ENCODE results near the gene CAMSAP1. TPM values are rescaled to one million over a fixed set of nuclear protein-coding genes. Genes with fewer than 3 reads are reported as not detected.

The CAMSAP1 gene
- total and polyA plus RNA-seq, 2 donors from 2014 or later: 3.3 to 38.6 TPM

- Histone ChIP-seq H3K4me3 (ENCODE audit: low read length in 3 of 3) (no peak overlapping the region), H3K27ac (ENCODE audit: low read depth in 2 of 2, low read length in 2 of 2) (no peak overlapping the region), H3K36me3 (ENCODE audit: control insufficient read depth in 2 of 3, insufficient read depth in 3 of 3, low read length in 3 of 3) (peaks cover 0 to 34% (median 29%) of the 10 kb centered on the region in 3 donors), H3K27me3 (ENCODE audit: control insufficient read depth, insufficient read depth, low read length) (no peaks in the 10 kb centered on the region), H3K9ac (ENCODE audit: low read length in 3 of 3) (no peak overlapping the region), H3K9me3 (ENCODE audit: control insufficient read depth in 2 of 3, insufficient read depth in 1 of 3, low read length in 3 of 3) (no peaks in the 10 kb centered on the region), H3K4me1 (ENCODE audit: control insufficient read depth in 2 of 3, insufficient read depth in 2 of 3, low read depth in 1 of 3, low read length in 3 of 3) (no peaks in the 10 kb centered on the region)
- FAIRE-seq (no peak), DNase-seq (peak in 1 of 5 donors; percentile 16)
- intact Hi-C loops (cut with DNase I): no loop called here
- TF ChIP-seq CTCF (IDR thresholded peaks at IDR 0.05; ENCODE audit: borderline replicate concordance, extremely low read depth, insufficient read depth): no peak
Measured at GRCh38 chr9:135812961-135813360, 94.4 kb downstream of the CAMSAP1 start.

DNA sequence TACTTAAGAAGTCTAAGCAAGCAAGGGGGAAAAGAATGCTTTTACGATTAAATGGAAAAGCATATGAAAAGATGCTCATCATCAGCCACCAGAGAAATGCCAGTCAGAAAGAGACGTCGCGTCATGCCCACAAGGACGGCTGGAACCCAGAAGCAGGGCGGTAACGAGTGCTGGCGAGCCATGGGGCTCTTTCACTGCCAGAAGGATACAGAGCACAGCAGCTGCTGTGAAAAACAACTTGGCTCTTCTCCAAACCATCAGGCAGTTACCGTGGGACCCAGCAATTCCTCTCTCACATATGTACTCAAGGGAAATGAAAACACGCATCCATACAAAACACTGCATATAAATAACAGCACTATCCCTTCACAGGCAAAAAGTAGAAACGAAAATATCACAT lies 95.5 kb downstream of the CAMSAP1 start:
- DNase-seq: peak in 1 of 5 donors; percentile 11
- Histone ChIP-seq H3K27ac (ENCODE audit: low read depth in 2 of 2, low read length in 2 of 2) (no peak overlapping the region), H3K9me3 (ENCODE audit: control insufficient read depth in 2 of 3, insufficient read depth in 1 of 3, low read length in 3 of 3) (no peaks in the 10 kb centered on the region), H3K27me3 (ENCODE audit: control insufficient read depth, insufficient read depth, low read length) (no peaks in the 10 kb centered on the region), H3K4me3 (ENCODE audit: low read length in 3 of 3) (no peak overlapping the region), H3K36me3 (ENCODE audit: control insufficient read depth in 2 of 3, insufficient read depth in 3 of 3, low read length in 3 of 3) (peaks cover 0 to 30% (median 26%) of the 10 kb centered on the region in 3 donors), H3K4me1 (ENCODE audit: control insufficient read depth in 2 of 3, insufficient read depth in 2 of 3, low read depth in 1 of 3, low read length in 3 of 3) (no peaks in the 10 kb centered on the region), H3K9ac (ENCODE audit: low read length in 3 of 3) (no peak overlapping the region)
- intact Hi-C loops (cut with DNase I): no loop called here
- no peak for TF ChIP-seq CTCF (IDR thresholded peaks at IDR 0.05; ENCODE audit: borderline replicate concordance, extremely low read depth, insufficient read depth)
- no peak for FAIRE-seq

GRCh38 chr9:135810806-135811575 lies 96.4 kb downstream of the CAMSAP1 start:
- DNase-seq: peak in 1 of 5 donors; percentile 17
- Histone ChIP-seq H3K9ac (ENCODE audit: low read length in 3 of 3) (no peak overlapping the region), H3K9me3 (ENCODE audit: control insufficient read depth in 2 of 3, insufficient read depth in 1 of 3, low read length in 3 of 3) (no peaks in the 10 kb centered on the region), H3K27me3 (ENCODE audit: control insufficient read depth, insufficient read depth, low read length) (no peaks in the 10 kb centered on the region), H3K4me3 (ENCODE audit: low read length in 3 of 3) (no peak overlapping the region), H3K27ac (ENCODE audit: low read depth in 2 of 2, low read length in 2 of 2) (no peak overlapping the region), H3K4me1 (ENCODE audit: control insufficient read depth in 2 of 3, insufficient read depth in 2 of 3, low read depth in 1 of 3, low read length in 3 of 3) (no peaks in the 10 kb centered on the region), H3K36me3 (ENCODE audit: control insufficient read depth in 2 of 3, insufficient read depth in 3 of 3, low read length in 3 of 3) (peaks cover 0 to 25% (median 24%) of the 10 kb centered on the region in 3 donors)
- intact Hi-C loops (cut with DNase I): no loop called here
- FAIRE-seq: no peak
- no peak for TF ChIP-seq CTCF (IDR thresholded peaks at IDR 0.05; ENCODE audit: borderline replicate concordance, extremely low read depth, insufficient read depth)
